Measurements from ENCODE around the gene DUSP5. TPM values are rescaled to one million over a fixed set of nuclear protein-coding genes. Genes with fewer than 3 reads are reported as not detected.

The DUSP5 gene
- total and polyA plus RNA-seq, 10 of the 15 experiments (the other 5 are each of a cell fraction or from before 2014, with no cell fraction given) = 2.1 to 95.9 (median 23.4) TPM

DNA sequence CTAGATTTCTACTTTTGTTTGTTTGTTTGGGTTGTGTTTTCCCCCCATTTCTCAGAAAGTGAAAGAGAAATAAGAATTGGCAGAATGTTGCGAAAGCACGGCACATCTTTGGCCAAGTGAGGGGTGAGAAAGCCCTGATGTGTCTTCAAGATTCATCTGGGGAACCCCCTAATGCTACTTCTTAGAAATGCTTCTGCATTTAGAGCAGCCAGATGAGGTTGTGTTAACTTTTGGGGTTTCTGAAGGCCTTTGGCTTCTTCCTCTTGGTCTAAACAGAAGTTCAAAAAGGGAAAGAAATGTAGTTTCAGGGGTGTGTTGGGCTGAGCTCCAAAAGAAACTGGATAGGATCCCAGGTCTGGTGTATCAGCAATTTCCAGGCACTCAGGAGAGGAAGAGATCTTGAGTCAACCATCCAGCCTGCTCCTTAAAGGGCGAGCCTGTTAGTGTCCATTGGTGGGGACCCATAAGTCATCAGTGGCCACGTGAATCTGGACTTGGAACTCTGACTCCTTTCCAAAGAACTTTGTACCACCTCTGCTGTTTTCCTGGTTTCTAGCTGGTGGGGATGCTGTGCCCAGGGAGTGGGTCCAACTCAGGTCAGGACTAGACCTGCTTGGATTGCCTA lies 6.5 kb downstream of the DUSP5 start (continued):
- TF ChIP-seq CBFB (IDR thresholded peaks at IDR 0.05; ENCODE audit: low read depth) (no peak), ZNF384 (IDR thresholded peaks at IDR 0.05; ENCODE audit: borderline replicate concordance, low read depth, low read length) (no peak), DPF2 (IDR thresholded peaks at IDR 0.05) (no peak; the same call in 1 of the 2 replicates), ESRRA (IDR thresholded peaks at IDR 0.05; ENCODE audit: low read length) (no peak), YY1 (IDR thresholded peaks at IDR 0.05; ENCODE audit: low read depth, low read length) (0 out of 2 replicates have a peak, but pooled peaks have one; percentile 8), ETV6 (conservative IDR thresholded peaks at IDR 0.05 in 1 of 2, IDR thresholded peaks at IDR 0.05 in 1 of 2; ENCODE audit: borderline replicate concordance in 1 of 2, low read depth in 1 of 2) (peak in 1 of 2 experiments; percentile 81; a peak in 1 of 4 replicates), MXI1 (IDR thresholded peaks at IDR 0.05; ENCODE audit: low read depth, low read length) (peak; percentile 30; the same call in 1 of the 2 replicates), MEF2A (IDR thresholded peaks at IDR 0.05; ENCODE audit: insufficient read depth, low read depth, low read length) (peak; percentile 80), YBX1 (IDR thresholded peaks at IDR 0.05) (no peak), EP300 (IDR thresholded peaks at IDR 0.05; ENCODE audit: borderline replicate concordance in 1 of 2, control insufficient read depth in 1 of 2, low read depth in 2 of 2, low read length in 2 of 2) (peak; percentile 43 to 66; a peak in 2 of 4 replicates), RELA (IDR thresholded peaks at IDR 0.05; ENCODE audit: borderline replicate concordance, partially characterized antibody) (no peak), TBL1XR1 (IDR thresholded peaks at IDR 0.05; ENCODE audit: low read depth, low read length) (peak; percentile 92), RBBP5 (conservative IDR thresholded peaks at IDR 0.05) (no peak), ZNF217 (IDR thresholded peaks at IDR 0.05) (no peak), EZH2 (IDR thresholded peaks at IDR 0.05; ENCODE audit: borderline replicate concordance, control insufficient read depth, low read depth, low read length) (no peak)
- TF ChIP-seq, protein P1, sequence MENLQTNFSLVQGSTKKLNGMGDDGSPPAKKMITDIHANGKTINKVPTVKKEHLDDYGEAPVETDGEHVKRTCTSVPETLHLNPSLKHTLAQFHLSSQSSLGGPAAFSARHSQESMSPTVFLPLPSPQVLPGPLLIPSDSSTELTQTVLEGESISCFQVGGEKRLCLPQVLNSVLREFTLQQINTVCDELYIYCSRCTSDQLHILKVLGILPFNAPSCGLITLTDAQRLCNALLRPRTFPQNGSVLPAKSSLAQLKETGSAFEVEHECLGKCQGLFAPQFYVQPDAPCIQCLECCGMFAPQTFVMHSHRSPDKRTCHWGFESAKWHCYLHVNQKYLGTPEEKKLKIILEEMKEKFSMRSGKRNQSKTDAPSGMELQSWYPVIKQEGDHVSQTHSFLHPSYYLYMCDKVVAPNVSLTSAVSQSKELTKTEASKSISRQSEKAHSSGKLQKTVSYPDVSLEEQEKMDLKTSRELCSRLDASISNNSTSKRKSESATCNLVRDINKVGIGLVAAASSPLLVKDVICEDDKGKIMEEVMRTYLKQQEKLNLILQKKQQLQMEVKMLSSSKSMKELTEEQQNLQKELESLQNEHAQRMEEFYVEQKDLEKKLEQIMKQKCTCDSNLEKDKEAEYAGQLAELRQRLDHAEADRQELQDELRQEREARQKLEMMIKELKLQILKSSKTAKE (IDR thresholded peaks at IDR 0.05; ENCODE audit: low read depth, poor library complexity, severe bottlenecking) = peak; percentile 90
- TF ChIP-seq, protein P2, sequence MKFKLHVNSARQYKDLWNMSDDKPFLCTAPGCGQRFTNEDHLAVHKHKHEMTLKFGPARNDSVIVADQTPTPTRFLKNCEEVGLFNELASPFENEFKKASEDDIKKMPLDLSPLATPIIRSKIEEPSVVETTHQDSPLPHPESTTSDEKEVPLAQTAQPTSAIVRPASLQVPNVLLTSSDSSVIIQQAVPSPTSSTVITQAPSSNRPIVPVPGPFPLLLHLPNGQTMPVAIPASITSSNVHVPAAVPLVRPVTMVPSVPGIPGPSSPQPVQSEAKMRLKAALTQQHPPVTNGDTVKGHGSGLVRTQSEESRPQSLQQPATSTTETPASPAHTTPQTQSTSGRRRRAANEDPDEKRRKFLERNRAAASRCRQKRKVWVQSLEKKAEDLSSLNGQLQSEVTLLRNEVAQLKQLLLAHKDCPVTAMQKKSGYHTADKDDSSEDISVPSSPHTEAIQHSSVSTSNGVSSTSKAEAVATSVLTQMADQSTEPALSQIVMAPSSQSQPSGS (IDR thresholded peaks at IDR 0.05; ENCODE audit: low read length) = no peak
- TF ChIP-seq, protein P3, sequence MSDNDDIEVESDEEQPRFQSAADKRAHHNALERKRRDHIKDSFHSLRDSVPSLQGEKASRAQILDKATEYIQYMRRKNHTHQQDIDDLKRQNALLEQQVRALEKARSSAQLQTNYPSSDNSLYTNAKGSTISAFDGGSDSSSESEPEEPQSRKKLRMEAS (IDR thresholded peaks at IDR 0.05; ENCODE audit: low read depth, low read length) = no peak
- TF ChIP-seq, protein P4, sequence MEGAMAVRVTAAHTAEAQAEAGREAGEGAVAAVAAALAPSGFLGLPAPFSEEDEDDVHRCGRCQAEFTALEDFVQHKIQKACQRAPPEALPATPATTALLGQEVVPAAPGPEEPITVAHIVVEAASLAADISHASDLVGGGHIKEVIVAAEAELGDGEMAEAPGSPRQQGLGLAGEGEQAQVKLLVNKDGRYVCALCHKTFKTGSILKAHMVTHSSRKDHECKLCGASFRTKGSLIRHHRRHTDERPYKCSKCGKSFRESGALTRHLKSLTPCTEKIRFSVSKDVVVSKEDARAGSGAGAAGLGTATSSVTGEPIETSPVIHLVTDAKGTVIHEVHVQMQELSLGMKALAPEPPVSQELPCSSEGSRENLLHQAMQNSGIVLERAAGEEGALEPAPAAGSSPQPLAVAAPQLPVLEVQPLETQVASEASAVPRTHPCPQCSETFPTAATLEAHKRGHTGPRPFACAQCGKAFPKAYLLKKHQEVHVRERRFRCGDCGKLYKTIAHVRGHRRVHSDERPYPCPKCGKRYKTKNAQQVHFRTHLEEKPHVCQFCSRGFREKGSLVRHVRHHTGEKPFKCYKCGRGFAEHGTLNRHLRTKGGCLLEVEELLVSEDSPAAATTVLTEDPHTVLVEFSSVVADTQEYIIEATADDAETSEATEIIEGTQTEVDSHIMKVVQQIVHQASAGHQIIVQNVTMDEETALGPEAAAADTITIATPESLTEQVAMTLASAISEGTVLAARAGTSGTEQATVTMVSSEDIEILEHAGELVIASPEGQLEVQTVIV (IDR thresholded peaks at IDR 0.05; ENCODE audit: borderline replicate concordance, partially characterized antibody) = no peak
- TF ChIP-seq, protein P5, sequence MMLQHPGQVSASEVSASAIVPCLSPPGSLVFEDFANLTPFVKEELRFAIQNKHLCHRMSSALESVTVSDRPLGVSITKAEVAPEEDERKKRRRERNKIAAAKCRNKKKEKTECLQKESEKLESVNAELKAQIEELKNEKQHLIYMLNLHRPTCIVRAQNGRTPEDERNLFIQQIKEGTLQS (IDR thresholded peaks at IDR 0.05; ENCODE audit: borderline replicate concordance, extremely low read depth, low read depth, low read length) = no peak
- TF ChIP-seq, protein P6, sequence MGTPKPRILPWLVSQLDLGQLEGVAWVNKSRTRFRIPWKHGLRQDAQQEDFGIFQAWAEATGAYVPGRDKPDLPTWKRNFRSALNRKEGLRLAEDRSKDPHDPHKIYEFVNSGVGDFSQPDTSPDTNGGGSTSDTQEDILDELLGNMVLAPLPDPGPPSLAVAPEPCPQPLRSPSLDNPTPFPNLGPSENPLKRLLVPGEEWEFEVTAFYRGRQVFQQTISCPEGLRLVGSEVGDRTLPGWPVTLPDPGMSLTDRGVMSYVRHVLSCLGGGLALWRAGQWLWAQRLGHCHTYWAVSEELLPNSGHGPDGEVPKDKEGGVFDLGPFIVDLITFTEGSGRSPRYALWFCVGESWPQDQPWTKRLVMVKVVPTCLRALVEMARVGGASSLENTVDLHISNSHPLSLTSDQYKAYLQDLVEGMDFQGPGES (IDR thresholded peaks at IDR 0.05) = no peak
